DMS79 (cell line): ENCODE data around the gene RBP3.

Source experiments
- DNase-seq: peaks from one replicate; lab custom pipeline; 2025; lab: John Stamatoyannopoulos, UW

Gene RBP3

DNA sequence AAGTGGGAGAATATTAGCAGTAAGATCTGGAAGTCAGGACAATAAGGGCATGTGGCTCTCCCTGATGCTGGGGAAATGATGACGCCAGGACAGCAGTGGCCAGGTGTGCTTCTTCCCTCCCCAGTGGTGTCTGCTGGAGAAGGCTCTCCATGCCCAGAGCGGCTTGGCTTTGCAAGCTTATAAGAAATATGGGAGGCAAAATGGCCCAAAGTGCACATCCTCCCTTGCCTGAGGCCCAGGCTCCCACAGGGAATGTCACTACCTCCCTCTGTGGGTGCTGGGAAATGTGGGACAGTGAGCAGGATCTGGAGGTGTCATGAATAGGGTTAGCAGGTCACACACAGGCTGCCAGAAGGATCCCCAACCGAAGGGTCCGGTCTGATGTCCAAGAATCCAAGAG lies 53.0 kb downstream of the RBP3 start:
- DNase-seq, result no peak

DNA sequence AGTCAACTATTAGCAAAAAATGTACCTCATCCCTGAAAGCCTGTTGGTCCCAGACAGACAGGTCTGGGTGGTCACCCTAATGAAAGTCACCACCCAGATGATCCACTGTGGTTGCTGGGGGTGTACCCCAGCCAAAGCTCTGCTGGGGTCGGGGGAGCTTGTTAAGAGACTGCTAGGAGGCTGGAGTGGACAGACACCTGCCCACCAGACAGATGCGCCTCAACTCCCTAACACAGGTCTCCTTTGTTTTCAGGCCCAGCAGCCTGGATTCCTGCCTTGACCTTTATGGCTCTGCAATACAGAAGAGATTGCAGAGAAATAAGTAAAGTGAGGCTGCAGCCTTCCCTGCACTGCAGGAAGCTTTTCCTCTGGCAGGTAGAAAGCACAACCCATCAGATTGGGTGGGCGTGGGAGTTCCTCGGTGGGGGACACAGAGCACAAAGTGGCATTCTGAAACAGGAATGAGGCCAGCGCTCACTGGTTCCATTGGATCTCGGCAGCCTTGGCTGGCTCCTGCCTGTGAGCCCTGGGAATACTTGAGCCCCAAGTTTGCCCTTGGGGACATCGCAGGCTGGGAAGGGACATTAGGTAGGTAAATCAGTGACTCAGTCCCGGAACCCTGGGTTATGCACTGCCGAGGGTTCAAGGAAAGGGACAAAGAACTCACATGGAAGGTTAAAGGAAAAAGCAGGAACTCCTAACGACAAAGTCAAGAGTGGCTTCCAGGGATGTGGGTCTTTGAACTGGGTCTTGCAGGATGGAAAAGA lies 53.9 kb downstream of the RBP3 start:
- DNase-seq, result no peak

DNA sequence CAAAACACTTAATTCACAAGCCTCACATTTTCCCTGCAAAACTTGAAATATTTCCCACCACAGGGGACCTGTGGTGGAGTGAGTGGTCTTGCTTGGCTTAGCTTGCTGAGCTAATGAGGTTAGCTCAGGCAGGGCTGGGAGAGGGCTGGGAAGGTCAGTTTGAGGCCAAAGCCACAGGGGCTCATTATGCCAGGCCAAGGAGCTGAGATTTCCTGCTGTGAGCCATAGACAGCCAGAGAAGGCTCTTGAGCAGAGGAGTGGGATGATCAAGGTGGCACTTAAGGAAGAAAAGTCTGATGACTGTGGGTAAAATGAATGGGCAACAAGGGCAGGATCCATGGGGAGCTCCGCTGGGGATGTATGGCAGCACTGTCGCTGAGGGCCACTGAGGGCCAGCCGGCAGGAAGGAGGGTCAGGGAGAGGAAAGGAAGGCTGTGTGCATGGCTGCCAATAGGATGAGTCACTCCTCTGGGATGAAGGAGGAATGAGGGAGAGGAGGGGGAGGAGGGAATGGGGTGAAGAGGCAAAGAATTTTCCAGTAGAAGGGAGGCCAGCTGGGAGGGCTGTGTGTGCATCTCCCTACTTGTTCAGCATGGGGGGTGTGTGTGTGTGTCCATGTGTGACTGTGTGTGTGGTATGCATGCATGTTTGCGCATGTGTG lies 54.6 kb downstream of the RBP3 start:
- peak; percentile 2 for DNase-seq

DNA sequence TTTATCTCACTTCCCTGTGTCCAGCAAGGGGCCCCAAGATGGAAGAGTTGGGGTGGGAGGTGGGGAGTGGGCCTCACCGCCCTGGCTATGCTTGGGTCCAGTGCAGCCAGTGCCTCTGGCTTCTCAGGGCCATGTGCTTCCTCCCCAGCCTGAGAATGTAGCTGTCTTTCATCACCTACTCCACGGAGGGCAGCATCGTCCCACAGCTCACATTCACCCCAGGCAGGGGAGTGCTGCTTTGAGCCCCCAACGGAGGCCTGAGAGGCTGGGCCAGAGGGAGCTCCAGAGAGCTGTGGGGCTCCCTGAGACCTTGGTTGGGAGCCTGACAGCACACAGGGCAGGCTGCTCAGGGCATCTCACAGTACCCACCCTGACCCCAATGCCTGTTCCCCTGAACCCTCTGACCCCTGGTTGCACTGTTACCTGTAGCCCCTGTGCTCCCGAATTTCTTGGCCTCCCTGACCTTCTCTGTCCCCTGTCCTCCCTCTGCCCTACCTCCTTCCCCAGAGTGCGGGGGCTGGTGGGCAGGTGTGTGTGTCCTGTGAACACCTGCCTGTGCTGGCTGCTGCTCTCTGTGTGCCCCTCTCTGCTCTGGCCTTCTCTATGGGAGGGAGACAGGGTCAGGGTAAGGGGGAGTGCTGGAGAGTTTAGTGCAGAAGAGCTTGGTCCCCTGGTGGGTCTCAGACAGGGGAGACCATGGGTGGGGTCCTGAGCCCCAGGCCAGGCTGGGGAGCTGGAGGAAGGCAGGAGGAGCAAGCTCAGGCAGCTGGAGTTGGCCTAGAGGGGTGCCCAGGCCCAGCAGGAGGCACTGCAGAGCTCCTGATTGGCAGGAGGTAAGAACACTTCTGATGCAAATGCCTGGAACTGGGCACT lies 55.5 kb downstream of the RBP3 start:
- DNase-seq, result no peak

DNA sequence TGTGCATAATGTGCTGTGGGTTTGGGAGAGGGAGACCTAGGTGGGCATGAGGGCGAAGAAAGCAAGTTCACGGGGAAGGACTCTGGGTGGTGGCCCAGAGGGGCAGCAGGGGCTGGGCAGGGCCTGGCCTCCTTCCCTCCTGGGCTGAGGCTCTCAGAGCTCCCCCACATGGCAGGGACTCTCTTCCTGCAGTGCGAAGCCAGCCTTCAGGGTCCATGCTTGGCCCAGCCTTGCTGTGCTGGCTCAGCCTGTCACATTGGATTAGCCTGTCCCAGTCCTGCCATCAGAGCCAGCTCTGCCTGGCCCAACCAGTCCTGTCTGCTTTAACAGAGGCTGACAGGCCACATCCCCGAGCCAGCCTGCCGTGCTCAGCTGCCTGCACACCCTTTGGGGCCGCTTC lies 56.3 kb downstream of the RBP3 start:
- no peak for DNase-seq

DNA sequence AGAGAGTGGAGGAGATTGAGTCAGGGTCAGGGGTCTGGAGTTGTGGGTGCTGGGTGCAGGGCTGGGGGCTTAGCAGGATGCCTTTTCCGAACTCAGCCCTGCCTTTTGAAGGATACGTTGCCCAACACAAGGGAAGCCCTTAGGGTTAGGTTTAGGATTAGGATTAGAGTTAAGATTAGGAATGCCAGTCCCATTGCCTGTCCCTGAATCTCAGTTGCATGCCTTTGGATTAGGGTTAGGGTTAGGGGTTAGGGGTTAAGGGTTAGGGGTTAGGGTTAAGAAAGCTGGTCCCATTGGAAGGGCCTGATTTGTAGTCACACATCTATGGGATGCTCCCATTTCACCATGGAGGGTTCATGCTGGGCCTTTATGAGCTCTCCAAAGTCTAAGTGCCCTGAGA lies 56.8 kb downstream of the RBP3 start:
- no peak for DNase-seq

DNA sequence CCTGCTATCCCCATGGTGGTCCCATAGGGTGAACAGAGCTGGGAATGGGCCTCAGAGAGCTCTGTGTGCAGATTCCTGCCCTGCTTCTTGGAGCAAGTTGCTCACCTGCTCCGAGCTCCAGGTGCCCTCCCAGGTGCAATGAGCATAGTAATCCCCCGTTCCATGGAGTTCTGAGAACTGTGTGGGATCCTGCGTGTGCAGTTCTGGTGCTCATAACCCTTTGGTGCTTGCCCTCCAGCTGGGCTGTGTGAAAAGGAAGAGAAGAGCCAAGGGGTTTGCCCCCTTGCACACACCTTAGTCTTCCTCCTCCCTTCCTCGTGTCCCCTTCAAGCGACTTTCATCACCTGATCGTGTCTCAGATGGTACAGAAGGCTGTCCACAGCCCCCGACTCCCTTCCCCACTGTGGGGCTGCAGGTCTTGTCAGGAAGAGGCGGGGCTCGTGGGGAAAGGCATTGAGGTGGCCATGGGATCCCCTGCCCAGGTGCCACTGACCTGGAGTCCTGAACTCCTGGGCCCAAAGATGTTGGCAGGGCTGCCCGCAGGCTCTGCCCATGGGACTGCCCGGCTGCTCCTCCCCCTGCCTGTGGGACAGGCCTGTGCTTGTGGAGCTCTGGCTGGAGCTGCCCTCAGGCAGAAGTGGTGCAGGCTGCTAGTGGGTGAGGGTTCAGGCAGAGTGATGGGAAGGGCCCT lies 57.8 kb downstream of the RBP3 start:
- DNase-seq, result no peak

DNA sequence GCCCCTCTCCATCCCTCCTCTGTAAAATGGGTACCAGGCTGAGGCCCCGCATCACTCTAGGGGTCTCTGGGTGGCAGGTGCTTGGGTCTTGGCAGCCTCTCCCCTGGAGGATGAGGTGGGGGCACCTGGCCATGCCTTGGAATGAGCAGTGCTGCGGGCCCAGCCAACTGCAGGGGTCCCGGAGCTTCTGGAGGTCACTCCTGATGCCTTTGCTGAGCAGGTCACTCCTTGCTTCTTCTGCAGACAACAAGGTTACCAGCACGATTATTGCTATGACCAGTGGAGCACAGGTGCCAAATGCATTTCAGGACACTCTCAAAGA lies 58.3 kb downstream of the RBP3 start:
- no peak for DNase-seq

DNA sequence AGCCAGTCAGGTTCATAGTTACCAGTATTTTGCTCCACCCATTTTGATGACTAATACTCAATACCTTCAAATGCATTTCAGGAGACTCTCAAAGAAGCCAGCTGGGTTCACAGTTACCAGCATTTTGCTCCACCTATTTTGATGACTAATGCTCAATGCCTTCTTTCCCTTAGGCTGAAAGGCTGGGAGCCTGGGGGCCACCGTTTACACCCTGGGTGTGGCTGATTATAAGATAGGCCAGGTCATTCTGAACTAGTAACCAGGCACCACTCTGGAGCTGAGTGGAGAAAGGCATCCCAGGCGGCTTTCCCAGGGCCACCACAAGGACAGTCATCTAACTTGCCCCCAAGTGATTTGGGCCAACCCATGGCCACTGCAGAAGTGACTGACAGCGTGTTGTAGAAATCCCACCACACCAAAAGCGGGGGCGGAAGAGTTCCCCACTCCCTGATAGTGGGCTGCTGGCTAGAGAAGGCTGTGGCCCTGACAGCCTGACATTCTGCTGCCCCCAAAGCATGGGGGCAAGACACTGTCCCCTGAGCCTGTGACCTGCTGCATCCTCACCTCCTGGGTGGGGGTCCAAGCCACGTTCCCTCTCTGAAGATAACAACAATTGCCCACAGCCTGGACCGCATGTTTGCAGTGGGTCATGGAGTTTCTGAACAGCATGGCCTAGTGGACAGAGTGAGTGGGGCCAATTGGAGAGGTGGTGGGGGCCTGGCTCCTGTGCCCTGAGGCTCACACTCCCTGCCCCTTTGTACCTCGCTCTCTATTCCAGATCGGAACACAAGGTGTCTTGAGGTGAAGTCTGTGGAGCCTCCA lies 58.9 kb downstream of the RBP3 start:
- no peak for DNase-seq
